HUDEP-2 (cell line): Measurements from ENCODE around the gene ZBTB46.

ENCODE experiments used
- DNase-seq, 76 experiments: peaks; one replicate each; lab custom pipeline; 2025; ENCODE audit not compliant: unreplicated experiment in 76 of 76; lab: John Stamatoyannopoulos, UW

ZBTB46 gene

DNA sequence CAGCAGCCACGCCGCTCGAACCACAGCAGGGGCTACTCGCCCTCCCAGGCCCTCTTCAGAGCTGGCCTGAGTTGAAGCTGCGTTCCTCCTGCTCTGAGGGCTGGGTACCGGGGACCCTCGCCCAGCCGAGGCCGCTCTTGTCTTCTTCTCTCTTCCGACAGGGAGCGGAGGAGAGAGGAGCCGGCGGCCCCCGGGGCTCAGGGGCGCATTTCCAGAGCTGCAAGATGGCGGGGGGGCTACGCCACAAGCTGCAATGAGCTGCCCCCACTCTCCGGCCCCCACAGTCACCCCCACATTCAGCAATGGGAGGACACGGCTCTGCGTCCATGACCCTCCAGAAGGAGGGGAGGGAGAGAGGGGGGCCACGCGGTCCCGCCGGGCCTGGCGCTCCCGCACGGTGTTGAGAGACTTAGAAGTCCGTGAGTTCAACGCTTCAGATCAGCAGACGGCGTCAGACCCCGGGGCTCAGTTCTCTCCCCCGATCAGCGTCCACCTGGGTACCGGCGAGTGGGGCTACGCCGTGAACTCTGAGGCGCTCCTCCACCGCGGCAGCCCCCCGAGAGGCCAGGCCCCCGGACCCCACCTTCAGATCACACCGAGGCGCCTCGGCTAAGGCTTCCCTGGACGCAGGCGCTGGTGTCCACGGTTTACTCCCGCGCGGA is 59.9 kb downstream of the ZBTB46 start:
- DNase-seq: no peak

- no peak for DNase-seq
These were observed 61.1 kb downstream of the ZBTB46 start for GRCh38 chr20:63769891-63770474.

- DNase-seq: no peak
These were observed 62.2 kb downstream of the ZBTB46 start for GRCh38 chr20:63768591-63769515.

- no peak for DNase-seq
These were observed 63.2 kb downstream of the ZBTB46 start for GRCh38 chr20:63767886-63768285.

DNA sequence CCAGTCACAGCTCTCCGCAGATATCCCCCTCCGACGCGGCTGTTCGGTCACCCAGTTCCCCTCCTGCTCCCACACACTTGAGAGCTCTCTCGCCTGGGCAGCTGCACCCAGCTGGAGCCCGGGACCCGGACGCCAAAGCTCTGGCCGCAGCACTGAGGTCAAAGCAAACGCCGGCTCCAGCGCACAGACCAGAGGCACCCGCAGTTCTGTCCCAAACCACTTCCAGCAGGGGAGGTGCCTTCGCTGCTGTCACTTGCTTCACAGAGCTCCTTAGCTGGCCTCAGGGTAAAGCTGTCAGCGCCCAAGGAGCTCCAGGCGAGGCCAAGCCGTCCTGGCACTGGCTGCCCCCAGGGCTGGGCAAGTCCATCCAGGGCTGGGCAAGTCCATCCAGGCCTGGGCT is 63.6 kb downstream of the ZBTB46 start:
- DNase-seq: no peak

GRCh38 chr20:63766695-63767426 is 64.2 kb downstream of the ZBTB46 start:
- DNase-seq: no peak

DNA sequence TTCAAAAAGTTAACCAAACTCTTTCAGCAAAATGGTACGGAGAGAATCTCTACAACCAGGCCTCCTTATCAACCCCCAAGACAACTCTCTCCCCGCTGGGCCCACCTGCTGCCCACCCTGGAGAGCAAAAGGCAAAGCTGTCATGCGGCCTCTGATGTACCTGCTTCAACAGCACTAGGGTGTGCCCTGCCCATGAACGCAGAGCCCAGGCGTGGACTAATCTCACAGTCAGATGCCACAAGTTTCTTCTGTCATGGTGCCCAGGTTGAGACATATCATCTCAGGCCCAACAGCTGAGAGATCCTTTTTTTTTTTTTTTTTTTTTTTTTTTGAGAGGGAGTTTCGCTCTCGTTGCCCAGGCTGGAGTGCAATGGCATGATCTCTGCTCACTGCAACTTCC is 65.2 kb downstream of the ZBTB46 start:
- DNase-seq: peak in 25 of 76 experiments; percentile 5 to 54 (median 23)

GRCh38 chr20:63765082-63765873 is 65.8 kb downstream of the ZBTB46 start:
- no peak for DNase-seq

GRCh38 chr20:63759377-63759901 is 71.6 kb downstream of the ZBTB46 start:
- DNase-seq: no peak

DNA sequence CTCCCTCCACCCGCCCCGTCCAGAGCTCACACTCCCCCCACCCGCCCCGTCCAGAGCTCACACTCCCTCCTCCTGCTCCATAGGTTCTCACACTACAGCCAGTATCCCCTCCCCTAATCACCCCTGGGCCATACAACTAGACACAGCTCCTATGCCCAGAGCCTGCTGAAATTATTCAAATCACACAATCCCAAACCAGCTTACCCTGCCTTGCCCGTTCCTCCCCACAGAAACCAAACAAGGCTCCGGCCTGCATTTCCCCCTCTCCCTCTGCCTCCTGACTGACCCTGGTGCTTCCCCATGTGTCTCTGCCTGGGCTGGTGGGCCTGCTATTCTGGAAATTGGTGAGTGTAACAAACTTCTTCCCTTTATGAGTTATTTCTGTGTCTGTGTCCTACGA is 72.9 kb downstream of the ZBTB46 start:
- no peak for DNase-seq

- no peak for DNase-seq
These were observed 74.4 kb downstream of the ZBTB46 start for GRCh38 chr20:63756648-63756991.

GRCh38 chr20:63755933-63756647 is 75.0 kb downstream of the ZBTB46 start:
- no peak for DNase-seq

- no peak for DNase-seq
These were observed 77.1 kb downstream of the ZBTB46 start for GRCh38 chr20:63754008-63754407.

GRCh38 chr20:63753381-63753780 is 77.7 kb downstream of the ZBTB46 start:
- no peak for DNase-seq

DNA sequence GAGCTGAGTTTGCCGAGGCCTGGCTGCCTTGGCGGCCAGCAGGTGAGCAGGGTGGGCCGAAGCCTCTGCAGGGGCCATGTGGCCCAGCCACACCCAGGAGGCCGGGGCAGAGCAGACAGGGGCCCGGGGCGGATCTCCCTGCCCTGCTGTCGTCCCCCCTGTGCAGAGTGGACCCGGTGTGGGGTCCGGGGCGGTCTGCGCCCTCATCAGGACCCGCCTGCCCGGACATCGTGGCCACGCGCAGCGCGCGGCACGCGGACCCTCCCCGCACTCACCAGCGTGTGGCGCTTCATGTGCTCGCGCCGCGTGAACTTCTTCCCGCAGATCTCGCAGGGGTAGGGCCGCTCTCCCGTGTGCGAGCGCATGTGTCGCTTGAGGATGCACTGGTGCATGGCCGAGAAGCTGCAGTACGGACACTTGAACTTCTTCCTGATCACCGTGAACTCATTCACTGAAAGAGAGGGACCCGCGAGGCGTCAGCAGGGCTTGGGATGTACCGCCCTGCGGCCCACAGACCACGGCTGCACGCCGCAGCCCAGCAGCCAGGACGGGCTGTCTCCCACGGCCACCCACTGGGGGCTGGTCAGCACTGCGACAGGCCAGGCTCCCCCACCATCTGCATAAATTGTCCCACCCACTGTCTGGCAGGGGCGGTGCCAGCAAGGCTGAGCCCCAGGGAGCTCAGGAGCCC is 78.5 kb downstream of the ZBTB46 start:
- DNase-seq: no peak

DNA sequence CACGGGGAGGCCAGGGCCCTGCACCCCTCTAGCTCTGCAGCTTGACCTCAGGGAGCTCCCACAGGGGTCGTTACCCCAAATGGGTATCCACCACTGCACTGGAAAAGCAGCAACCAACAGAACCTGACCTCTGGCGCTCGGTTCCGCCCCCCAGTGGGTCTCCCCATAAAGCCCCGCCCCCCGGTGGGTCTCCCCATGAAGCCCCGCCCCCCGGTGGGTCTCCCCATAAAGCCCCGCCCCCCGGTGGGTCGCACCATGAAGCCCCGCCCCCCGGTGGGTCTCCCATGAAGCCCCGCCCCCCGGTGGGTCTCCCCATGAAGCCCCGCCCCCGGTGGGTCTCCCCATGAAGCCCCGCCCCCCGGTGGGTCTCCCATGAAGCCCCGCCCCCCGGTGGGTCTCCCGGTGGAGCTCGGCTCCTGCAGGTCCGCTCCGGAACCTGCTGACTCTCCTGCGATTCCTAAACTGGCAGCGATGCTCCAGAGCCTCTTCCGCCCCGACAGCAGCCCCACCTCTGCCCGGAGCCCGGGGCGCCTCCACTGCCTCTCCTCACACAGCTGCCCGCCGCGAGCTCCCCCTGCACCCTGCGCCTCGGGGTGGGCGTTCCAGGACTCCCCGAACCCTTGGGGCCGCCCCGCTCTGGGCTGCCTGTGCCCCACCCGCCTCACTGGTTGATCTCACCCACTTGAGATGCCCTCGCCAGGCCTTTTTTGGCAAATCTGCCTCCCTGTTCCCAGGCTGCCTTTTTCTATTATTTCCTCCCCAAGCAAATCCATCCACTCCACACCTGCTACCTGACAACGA is 79.4 kb downstream of the ZBTB46 start:
- no peak for DNase-seq

- no peak for DNase-seq
These were observed 80.1 kb downstream of the ZBTB46 start for GRCh38 chr20:63750807-63751470.
